NCI-H2227 (cell line): Measurements from ENCODE around the gene RNASE11.
"Not testable (repeated sequence)": the region's sequence is repeated elsewhere in the genome, so short reads cannot be mapped to it uniquely, and the experiment has no call there.

Source experiments
- DNase-seq: peaks from one replicate; lab custom pipeline; 2025; ENCODE audit not compliant: unreplicated experiment; lab: John Stamatoyannopoulos, UW

RNASE11 gene

DNA sequence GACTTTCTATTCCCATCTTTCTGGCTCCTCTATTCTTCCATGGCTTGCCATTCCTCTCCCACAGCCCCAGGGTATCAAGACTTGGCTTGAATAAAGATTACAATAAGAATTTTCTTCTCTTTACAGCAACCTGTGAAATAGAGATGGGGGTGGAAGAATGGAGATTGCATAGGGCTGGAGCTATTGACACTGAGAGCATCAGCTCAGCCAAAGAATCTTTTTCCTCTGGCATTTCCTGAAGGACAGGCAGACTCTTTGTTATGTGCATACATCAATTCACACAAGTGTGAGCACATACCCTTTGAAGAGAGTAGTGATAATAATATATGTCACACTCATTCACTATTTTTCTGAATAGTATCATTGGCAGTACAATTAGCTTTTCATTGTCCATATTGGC lies 4.7 kb downstream of the RNASE11 start:
- DNase-seq = no peak

DNA sequence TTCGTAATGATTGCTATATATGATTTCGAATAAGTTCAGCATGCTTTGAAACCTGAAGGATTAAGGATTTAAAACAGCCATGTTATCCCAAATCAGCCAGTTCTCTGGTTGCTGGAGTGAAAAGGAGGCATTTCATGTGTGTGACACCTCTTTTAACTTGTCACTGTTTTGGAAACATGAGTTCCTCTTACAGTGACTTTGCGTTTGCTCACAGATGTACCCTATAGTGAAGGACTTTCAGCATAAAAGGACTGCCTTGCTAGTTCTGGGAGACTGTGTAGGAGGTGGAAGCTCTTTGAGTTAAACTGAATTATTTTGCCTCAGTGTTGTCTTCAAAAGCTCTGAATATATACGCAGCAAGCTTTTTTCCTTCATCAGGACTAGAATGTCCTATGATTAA lies 7.6 kb downstream of the RNASE11 start:
- no peak for DNase-seq

DNA sequence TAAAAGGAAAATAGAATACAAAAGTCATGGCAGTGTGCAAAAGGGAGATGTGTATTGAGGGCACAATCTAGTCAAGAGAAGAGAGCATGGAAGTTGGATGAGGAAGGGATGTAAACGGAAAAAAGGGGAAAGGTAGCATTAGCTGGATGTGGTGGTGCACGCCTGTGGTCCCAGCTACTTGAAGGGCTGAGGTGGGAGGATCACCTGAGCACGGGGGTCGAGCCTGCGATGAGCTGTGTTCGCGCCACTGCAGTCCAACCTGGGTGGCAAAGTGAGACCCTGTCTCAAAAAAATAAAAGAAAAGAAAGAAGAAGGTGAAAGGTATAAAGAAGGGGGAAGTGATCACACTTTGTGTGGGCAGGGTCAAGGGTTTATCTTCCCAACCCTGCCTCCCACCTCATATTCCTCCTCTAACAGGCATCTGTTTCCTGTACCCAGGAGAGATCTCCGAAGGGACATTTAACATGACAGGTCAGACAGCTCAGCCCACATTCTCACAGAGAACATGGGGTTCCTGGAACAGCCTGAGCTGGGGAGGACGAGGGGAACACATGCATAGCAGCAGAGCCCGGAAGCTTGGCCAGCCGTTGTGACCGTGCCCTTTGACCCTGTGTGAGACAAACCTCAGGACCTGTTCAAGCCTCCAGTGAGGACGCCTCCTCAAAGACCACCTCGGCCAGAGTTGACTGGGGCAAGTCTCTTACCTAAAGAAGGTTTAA lies 8.9 kb downstream of the RNASE11 start:
- DNase-seq = no peak

DNA sequence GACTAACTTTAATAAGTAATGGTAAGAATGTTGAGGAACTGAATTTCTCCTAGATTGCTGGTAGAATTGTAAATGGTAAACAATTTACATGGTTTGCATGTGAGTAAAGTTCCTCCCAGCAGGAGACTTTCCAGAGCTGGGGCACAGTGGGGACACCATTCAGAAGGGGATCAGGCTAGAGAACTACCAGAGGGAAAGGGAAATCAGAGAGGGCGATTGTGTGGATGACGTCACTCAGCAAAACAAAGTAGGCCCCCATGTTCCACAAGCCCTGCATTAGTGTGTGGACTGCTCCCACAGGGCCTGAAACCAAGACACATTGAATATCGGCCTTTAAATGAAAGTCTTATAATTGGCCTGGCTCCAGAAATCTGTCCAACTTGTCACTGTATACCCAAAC lies 9.5 kb downstream of the RNASE11 start:
- no peak for DNase-seq

DNA sequence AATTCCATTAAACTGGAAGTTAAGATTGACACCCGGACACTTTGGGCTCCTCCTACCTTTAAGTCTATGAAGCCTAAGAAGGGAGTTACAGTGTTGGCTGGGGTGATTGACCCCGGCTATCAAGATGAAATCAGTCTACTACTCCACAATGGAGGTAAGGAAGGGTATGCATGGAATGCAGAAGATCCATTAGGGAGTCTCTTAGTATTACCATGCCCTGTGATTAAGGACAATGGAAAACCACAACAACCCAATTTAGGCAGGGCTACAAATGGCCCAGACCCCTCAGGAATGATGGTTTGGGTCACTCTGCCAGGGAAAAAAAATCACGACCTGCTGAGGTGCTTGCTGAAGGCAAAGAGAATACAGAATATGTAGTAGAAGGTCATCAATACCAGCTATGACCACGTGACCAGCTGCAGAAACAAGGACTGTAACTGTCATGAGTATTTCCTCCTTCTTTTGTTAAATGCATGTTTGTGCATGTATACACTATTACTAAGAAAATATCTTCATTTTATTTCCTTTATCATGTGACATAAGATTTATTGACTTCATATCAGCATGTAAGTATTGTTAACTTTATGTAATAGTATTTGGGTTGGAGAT lies 15.3 kb downstream of the RNASE11 start:
- not testable (repeated sequence) for DNase-seq

DNA sequence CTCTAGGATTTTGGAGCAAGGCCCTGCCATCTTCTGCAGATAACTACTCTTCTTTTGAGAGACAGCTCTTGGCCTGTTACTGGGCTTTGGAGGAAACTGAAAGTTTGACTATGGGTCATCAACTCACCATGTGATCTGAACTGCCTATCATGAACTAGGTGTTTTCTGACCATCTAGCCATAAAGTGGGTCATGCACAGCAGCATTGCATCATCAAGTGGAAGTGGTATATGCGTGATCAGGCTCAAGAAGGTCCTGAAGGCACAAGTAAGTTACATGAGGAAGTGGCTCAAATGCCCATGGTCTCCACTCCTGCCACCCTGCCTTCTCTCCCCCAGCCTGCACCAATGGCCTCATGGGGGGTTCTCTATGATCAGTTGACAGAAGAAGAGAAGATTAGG lies 17.1 kb downstream of the RNASE11 start:
- not testable (repeated sequence) for DNase-seq

DNA sequence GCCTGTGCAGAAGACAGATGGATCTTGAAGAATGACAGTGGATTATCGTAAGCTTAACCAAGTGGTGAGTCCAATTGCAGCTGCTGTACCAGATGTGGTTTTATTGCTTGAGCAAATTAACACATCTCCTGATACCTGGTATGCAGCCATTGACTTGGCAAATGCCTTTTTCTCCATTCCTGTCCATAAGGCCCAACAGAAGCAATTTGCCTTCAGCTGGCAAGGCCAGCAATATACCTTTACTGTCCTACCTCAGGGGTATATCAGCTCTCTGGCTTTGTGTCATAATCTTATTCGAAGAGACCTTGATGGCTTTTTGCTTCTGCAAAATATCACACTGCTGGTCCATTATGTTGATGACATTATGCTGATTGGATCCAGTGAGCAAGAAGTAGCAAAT lies 17.9 kb downstream of the RNASE11 start:
- DNase-seq = not testable (repeated sequence)

DNA sequence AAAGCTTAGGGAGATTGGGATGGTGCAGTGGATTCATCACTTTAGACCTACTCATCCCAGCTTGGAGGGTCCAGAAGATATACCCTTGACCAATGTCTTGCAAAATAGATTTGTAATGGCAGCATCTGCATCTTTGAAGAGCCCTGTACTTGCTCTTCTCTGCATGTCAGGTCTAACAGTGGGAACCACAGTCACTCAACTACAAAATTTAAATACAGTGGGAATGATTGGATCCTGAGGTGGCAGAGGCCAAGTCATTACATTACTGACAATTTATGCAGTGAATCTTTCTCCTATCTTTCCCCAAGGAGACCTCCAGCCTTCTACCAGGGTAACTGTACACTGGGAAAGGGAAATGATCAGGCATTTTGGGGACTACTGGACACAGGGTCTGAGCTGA lies 18.7 kb downstream of the RNASE11 start:
- DNase-seq = no peak

DNA sequence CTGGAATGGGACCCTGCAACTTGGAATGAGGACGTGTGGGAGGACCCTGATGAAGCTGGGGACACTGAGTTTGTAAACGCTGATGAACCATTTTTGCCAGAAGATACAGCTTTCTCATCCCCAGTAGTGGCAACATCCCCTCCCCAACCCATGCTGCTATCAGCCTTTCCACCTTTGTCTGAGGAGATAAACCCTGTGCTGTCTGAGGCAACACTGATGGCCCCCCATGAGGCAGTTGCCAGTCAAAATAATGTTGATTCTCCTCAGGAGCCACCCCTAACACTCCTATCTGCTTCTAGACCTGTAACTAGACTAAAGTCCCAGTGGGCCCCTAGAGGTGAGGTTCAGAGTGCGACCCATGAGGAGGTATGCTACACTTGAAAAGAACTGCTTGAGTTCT lies 19.4 kb downstream of the RNASE11 start:
- DNase-seq = no peak

DNA sequence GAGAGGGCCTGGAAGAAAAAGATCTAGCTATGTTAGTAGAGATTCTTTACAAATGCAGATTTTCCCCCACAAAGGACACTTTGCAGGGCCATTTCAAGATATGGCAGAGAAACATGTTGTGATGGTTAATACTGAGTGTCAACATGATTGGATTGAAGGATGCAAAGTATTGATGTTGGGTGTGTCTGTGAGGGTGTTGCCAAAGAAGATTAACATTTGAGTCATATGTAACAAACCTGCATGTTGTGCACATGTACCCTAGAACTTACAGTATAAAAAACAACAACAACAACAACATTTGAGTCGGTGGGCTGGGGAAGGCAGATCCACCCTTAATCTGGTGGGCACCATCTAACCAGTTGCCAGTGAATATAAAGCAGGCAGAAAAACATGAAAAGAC lies 20.6 kb downstream of the RNASE11 start:
- DNase-seq = not testable (repeated sequence)

DNA sequence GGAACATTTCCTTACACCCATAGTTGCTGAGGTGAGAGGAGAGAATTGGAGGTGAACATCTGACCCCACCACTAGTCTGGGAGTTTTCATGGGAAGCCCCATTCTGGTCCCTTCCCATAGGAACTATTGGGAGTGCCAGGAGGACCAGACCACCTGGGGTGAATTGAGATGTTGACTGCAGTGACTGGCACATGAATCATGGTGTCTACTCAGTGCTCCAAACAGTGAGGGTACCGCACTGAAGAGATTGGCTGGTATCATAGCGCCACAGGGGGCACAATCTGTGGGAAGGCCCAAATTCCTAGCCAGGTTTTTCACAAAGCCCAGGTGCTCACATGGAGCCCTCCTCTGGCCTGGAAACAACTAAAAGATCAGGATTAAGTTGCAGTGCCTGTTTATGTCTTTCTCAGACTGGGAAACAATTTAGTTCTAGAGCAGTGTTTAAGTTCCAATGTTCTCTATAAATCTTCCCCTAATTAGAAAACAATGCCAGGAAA lies 23.3 kb downstream of the RNASE11 start:
- no peak for DNase-seq

DNA sequence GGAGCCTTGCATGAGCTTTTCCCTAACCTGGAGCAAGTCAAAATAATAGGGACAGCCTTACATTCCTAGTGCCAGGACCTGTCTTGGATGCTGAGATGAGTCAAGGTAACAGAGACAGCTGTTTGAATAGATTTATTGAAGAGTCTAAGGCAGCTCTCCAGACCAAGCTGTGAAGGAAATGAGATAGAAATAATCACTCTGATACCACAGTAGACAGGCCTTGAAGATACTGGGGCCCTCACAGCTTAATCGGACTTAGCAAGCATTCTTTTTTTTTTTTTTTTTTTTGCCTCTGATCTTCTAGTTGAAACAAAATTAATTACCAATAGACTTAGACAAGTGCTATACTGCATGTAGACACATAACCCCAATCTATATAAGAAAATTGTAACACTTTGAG lies 23.8 kb downstream of the RNASE11 start:
- DNase-seq = no peak

DNA sequence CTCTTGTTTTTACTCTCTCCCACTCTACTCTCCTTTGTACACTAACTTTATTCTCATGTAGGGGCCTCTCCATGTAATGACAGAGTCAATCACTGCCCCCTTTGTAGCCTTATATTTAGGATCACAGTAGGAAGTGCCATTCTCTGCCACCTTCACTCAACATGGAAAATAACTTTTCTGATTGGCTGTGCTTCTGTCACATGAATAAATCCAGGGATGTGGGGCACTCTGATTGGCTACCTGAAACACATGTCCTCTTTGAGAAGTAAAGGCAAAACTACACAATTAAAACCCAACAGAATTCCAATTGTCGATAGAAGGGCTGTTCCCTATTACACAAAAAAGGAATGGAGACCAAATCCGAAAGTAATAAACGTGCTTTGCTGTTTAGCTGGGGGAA lies 26.8 kb downstream of the RNASE11 start, which contains the start of gene RNASE9:
Gene RNASE9, minus strand, starts transcription at position 87 of the 400 bp plus-strand sequence.
- DNase-seq = no peak

DNA sequence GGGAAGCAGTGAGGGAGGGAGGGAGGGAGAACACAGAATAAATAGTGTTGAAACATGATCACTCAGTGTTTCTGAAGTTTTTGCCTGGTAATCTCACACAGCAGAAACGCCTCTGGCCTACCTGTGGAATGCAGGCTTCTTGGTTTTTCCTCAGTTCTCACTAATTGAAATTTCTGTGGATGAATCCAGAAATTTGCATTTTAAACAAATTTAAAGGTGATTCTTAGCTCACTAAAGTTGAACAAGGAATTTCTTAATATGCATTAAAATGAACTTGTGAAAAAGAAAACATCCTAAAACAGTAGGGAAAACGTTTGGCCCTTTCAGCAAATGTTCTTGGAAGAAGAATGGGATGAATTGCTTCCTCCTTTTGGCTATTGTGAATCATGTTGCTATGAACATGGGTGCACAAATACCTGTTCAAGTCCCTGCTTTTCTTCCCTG lies 28.3 kb downstream of the RNASE11 start:
- no peak for DNase-seq

DNA sequence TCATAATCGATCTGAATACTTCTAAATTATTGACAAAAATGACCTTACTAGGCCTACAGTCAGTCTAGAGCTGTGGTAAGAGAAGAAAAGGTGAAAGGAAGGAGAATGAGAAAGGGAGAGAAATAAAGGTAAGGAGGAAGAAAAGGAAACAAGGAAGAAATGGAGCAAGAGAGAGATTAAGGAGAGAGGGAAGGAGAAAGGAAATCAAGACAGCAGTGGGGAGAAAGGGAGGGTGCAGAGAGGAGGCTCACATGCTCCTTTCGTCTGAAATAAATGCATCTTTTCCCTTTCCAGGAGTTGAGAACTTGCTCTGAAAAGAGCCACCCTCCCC lies 30.6 kb downstream of the RNASE11 start:
- no peak for DNase-seq

DNA sequence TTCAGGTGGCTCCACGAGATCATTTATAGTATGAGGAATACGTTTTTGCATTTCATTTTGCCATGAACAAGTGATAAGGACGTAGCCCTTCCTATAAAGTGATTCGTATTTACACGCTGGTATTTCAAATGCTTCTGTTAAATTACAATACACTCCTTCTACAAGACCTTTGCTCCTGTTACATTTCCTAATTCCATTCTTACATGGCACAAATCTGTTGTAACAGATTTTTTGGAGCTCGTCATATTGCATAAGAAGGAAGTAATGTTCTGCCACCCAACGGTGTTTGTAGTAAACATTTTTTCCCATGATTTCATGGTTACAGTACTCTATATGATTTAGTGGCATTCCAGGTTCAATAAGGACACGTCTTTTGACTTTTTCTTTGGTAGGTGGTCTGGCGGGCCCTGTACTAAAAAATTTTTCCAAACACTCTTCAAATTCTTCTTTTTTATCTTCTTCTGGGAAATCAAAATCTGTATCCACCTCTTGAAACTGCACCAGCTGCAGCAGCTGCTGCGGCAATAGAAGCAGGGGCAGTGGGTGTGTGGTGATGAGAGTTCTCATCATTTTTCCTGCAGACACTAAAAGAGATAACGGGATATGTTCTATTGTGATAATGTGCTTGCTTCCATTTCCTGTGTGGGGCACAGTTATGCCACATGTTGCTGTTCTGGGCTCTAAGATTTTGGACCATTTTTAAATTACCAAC lies 31.1 kb downstream of the RNASE11 start:
- no peak for DNase-seq

DNA sequence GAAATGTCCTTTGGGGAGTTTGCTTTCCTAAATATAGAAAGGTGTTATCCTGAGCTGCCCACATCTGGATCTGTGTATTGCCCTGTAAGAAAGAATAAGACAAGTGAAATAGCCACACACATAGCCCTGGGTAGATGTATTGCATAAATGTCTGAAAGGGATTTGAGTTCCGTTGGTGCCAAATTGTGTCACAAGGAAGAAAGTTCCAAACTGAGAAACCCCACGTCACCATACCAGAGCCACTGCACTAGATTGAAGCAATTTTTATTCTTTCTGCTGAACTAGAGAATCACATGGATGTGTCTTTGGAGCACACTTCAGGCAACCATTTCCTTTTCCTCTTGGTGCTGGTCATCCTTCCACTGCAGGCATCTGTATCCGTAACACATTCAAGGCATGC lies 32.0 kb downstream of the RNASE11 start:
- DNase-seq = no peak

DNA sequence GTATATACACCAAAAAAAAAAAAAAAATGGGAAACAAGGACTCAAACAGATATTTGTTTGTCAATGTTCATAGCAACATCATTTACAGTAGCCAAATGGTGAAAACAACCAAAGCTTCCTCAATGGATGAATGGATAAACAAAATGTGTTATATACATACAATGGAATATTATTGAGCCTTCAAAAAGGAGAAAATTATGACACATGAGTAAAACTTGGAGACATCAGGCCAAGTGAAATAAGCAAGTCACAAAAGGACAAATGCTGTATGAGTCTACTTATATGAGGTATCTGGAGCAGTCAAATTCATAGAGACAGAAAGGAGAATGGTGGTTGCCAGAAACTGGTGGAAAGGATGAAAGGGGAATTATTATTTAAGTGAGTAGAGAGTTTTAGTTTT lies 34.8 kb downstream of the RNASE11 start:
- DNase-seq = no peak

DNA sequence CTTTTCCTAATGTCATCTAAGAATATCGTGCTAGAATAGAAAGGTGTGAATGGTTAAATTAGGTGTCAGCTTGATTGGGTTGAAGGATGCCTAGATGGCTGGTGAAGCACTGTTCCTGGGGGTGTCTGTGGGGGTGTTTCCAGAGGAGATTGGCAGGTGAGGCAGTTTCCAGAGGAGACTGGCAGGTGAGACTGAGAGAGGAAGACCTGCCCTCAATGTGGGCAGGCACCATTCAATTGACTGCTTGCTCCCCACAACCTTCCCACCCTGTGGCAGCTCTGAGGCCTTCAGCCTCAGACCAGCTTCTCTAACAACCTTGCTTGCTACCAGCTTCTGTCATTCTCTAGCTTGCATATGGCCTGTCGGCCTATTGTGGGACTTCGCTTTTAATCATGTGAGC lies 36.2 kb downstream of the RNASE11 start:
- no peak for DNase-seq

DNA sequence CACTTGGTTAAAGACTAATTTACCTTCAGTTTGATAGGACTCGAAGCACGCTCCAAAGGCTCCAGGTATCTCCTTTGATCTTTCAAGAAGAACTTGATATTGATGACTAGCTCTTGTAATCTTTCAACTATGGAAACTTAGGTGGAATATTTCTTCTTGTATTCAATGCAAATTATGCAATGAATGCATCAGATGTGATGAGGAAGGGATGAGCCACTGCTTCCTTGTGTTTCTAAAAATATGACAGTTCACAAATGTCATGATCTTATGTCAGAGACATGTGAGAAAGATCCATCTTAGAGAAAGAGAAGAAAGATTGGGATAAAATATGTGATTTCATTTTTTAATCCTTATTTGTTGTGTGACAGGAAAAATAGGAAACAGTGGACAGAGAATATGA lies 36.9 kb downstream of the RNASE11 start:
- no peak for DNase-seq

DNA sequence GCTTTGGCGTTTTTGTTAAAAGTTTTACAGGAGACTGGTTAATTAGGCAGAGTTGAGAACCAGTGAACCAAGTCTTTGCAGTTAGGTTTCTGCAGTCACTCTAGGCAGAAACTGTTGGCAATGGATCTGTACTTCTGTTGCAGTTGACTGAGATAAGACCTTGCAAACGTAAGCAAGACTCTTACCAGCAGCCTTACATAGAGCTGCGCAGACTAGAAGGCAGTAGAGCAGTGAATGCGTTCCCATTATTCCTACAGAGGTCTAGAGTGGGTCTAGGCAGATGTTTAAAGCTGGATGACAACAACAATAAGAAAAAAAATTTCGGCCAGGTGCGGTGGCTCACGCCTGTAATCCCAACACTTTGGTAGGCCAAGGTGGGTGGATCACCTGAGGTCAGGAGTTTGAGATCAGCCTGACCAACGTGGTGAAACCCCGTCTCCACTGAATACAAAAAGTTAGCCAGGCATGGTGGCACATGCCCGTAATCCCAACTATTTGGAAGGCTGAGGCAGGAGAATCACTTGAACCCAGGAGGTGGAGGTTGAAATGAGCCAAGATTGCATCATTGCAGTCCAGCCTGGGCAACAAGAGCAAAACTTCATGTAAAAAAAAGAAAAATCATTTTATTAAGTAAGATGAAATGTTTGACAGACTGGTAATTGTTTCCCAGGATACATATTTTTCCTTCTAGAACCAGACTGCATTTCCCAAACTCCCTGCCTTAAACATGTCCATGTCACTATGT lies 39.2 kb downstream of the RNASE11 start:
- DNase-seq = no peak
